Nephron (organoid): ENCODE results near the gene GAREM1.

Experiments used
- H3K27ac Mint-ChIP-seq, 3 experiments: 2 replicates each; pipeline ENCODE4 v1.8.0; 2020; ENCODE audit warnings: mixed read lengths in 3 of 3, mild to moderate bottlenecking in 2 of 3, moderate library complexity in 1 of 3
- H3K27me3 Mint-ChIP-seq: 2 replicates; pipeline ENCODE4 v1.8.0; 2021; ENCODE audit warnings: low read depth, mild to moderate bottlenecking, moderate library complexity, mixed read lengths
- H3K36me3 Mint-ChIP-seq: 2 replicates; pipeline ENCODE4 v1.8.0; 2020; ENCODE audit warnings: low read depth, mixed read lengths
- H3K4me1 Mint-ChIP-seq: 2 replicates; pipeline ENCODE4 v1.8.0; 2020; ENCODE audit warnings: mixed read lengths
- H3K4me3 Mint-ChIP-seq, 3 experiments: 2 replicates each; pipeline ENCODE4 v1.8.0; 2020; ENCODE audit warnings: mild to moderate bottlenecking in 3 of 3, mixed read lengths in 3 of 3, moderate library complexity in 2 of 3
- H3K9me3 Mint-ChIP-seq: 2 replicates; pipeline ENCODE4 v1.8.0; 2020; ENCODE audit warnings: mixed read lengths
- TF ChIP-seq, protein P1 (sequence below), 3 experiments: fragments of 200-600 bp; sonication (generic); IDR thresholded peaks; one replicate each; pipeline ENCODE4 v1.5.0; 2021; ENCODE audit warnings: antibody characterized with exemption in 3 of 3; ENCODE audit not compliant: unreplicated experiment in 3 of 3

GAREM1 gene

DNA sequence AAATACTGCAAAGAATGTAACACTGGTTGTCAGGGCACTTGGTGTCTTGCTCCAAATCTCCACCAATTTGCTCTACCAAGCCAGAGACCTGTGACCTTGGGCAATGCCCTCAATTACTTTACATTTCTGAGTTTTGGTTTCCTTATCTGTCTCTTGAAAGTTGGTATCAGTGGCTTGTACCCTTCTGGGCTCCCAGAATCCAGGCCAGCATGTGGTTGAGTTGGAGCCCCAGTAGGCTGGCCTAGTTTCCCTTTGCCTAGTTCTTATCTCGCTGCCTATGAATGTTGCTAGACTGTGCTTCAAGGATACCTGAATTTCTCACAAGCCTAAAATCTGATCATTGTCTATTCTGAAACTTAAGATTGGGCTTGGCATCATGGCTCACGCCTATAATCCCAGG is 254.3 kb downstream of the GAREM1 start:
- Mint-ChIP-seq H3K9me3 (no peaks in the 10 kb centered on the region), H3K27ac (no peak overlapping the region), H3K27me3 (no peaks in the 10 kb centered on the region), H3K36me3 (no peaks in the 10 kb centered on the region), H3K4me3 (no peak overlapping the region), H3K4me1 (no peaks in the 10 kb centered on the region)
- TF ChIP-seq, protein P1, sequence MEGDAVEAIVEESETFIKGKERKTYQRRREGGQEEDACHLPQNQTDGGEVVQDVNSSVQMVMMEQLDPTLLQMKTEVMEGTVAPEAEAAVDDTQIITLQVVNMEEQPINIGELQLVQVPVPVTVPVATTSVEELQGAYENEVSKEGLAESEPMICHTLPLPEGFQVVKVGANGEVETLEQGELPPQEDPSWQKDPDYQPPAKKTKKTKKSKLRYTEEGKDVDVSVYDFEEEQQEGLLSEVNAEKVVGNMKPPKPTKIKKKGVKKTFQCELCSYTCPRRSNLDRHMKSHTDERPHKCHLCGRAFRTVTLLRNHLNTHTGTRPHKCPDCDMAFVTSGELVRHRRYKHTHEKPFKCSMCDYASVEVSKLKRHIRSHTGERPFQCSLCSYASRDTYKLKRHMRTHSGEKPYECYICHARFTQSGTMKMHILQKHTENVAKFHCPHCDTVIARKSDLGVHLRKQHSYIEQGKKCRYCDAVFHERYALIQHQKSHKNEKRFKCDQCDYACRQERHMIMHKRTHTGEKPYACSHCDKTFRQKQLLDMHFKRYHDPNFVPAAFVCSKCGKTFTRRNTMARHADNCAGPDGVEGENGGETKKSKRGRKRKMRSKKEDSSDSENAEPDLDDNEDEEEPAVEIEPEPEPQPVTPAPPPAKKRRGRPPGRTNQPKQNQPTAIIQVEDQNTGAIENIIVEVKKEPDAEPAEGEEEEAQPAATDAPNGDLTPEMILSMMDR (IDR thresholded peaks at IDR 0.05; ENCODE audit: unreplicated experiment in 3 of 3) = no peak

DNA sequence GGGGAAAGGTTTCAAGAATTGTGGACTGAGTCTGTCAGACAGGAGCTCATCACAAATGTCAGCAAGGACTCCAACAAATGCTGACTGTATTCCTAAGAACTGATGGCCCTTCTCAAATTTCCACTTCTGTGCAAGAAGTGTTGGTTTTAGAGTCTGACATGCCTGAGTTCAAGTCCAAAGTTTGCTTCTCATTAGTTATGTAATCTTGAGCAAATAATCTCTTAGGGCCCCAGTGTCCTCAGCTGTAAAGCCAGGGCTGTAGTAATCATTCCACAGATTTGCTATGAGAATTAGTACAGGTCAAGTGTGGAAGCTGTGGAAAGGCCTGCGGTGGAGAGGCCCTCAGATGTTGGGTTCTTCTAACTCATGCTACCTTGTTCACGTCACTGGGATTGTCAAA is 257.0 kb downstream of the GAREM1 start:
- Mint-ChIP-seq H3K4me3 (no peak overlapping the region), H3K9me3 (no peaks in the 10 kb centered on the region), H3K36me3 (no peaks in the 10 kb centered on the region), H3K4me1 (no peaks in the 10 kb centered on the region), H3K27me3 (no peaks in the 10 kb centered on the region), H3K27ac (no peak overlapping the region)
- TF ChIP-seq, protein P1 (IDR thresholded peaks at IDR 0.05; ENCODE audit: unreplicated experiment in 3 of 3) = no peak
